ENCODE data around the gene GBF1. TPM values are rescaled to one million over a fixed set of nuclear protein-coding genes. Genes with fewer than 3 reads are reported as not detected.

GBF1 gene
- total RNA-seq, 1 experiment from 2014 or later, result 69.8 TPM

- Mint-ChIP-seq H3K9me3 (ENCODE audit: unreplicated experiment) (no peaks in the 10 kb centered on the region), H3K27me3 (ENCODE audit: insufficient read depth, unreplicated experiment) (peaks cover 2% of the 10 kb centered on the region), H3K4me3 (ENCODE audit: unreplicated experiment) (no peak overlapping the region), H3K36me3 (ENCODE audit: insufficient read depth, unreplicated experiment) (peaks cover 21% of the 10 kb centered on the region), H3K27ac (ENCODE audit: unreplicated experiment) (no peak overlapping the region), H3K4me1 (ENCODE audit: low read depth, unreplicated experiment) (peaks cover 7% of the 10 kb centered on the region)
- ChIA-PET CTCF (interaction anchor here (0.7 kb wide), 1 partner anchor 12 kb away, joined by 3 read pairs; no protein-coding TSS in a partner anchor), POLR2A (no interaction called here)
- TF ChIP-seq CTCF (IDR thresholded peaks at IDR 0.05; ENCODE audit: insufficient read depth in 1 of 2, low read depth in 1 of 2, low read length in 1 of 2, severe bottlenecking in 1 of 2, unreplicated experiment in 1 of 2), result no peak
- Histone ChIP-seq H3K36me3 (ENCODE audit: control insufficient read depth, insufficient read depth, low read length) (no peaks in the 10 kb centered on the region), H3K27me3 (replicated peaks; ENCODE audit: control insufficient read depth, insufficient read depth, low read length) (peaks cover 1% of the 10 kb centered on the region; the same call in 1 of the 2 replicates), H3K4me3 (ENCODE audit: low read depth, low read length) (no peak overlapping the region), H3K4me1 (peaks cover 4% of the 10 kb centered on the region; the same call in 1 of the 2 replicates), H3K9me3 (no peaks in the 10 kb centered on the region)
- intact Hi-C loops (cut with micrococcal nuclease; ENCODE audit: unreplicated experiment), result no loop called here
- no TSS peak for BruUV-seq (replicated peaks)
- no peak for DNase-seq
These were observed 171.0 kb downstream of the GBF1 start for GRCh38 chr10:102416283-102416682.

GRCh38 chr10:102416695-102417094 is 171.4 kb downstream of the GBF1 start:
- Mint-ChIP-seq H3K4me3 (ENCODE audit: unreplicated experiment) (no peak overlapping the region), H3K4me1 (ENCODE audit: low read depth, unreplicated experiment) (peaks cover 7% of the 10 kb centered on the region), H3K9me3 (ENCODE audit: unreplicated experiment) (no peaks in the 10 kb centered on the region), H3K27ac (ENCODE audit: unreplicated experiment) (no peak overlapping the region), H3K27me3 (ENCODE audit: insufficient read depth, unreplicated experiment) (no peaks in the 10 kb centered on the region), H3K36me3 (ENCODE audit: insufficient read depth, unreplicated experiment) (peaks cover 25% of the 10 kb centered on the region)
- no peak for DNase-seq
- Histone ChIP-seq H3K27me3 (replicated peaks; ENCODE audit: control insufficient read depth, insufficient read depth, low read length) (peaks cover 1% of the 10 kb centered on the region; the same call in 1 of the 2 replicates), H3K4me1 (peaks cover 4% of the 10 kb centered on the region; the same call in 1 of the 2 replicates), H3K4me3 (ENCODE audit: low read depth, low read length) (no peak overlapping the region), H3K9me3 (no peaks in the 10 kb centered on the region), H3K36me3 (ENCODE audit: control insufficient read depth, insufficient read depth, low read length) (no peaks in the 10 kb centered on the region)
- ChIA-PET POLR2A (no interaction called here), CTCF (interaction anchor here (0.7 kb wide), 1 partner anchor 12 kb away, joined by 3 read pairs; no protein-coding TSS in a partner anchor)
- TF ChIP-seq CTCF (IDR thresholded peaks at IDR 0.05; ENCODE audit: insufficient read depth in 1 of 2, low read depth in 1 of 2, low read length in 1 of 2, severe bottlenecking in 1 of 2, unreplicated experiment in 1 of 2), result no peak
- no TSS peak for BruUV-seq (replicated peaks)
- intact Hi-C loops (cut with micrococcal nuclease; ENCODE audit: unreplicated experiment), result no loop called here

- 0 out of 2 replicates have a peak, but pooled peaks cover 1% of the 10 kb centered on the region for H3K36me3 ChIP-seq (ENCODE audit: control insufficient read depth, insufficient read depth, low read length)
- H3K4me1 Mint-ChIP-seq (ENCODE audit: low read depth, unreplicated experiment), result peaks cover 7% of the 10 kb centered on the region
- H3K27ac Mint-ChIP-seq (ENCODE audit: unreplicated experiment), result peak within 1 kb of the TSS; percentile 68
- H3K36me3 Mint-ChIP-seq (ENCODE audit: insufficient read depth, unreplicated experiment), result peaks cover 28% of the 10 kb centered on the region
- H3K4me3 ChIP-seq (ENCODE audit: low read depth, low read length), result peak within 1 kb of the TSS; percentile 83
- peaks cover 9% of the 10 kb centered on the region; the same call in 1 of the 2 replicates for H3K4me1 ChIP-seq
- no peaks in the 10 kb centered on the region for H3K27me3 Mint-ChIP-seq (ENCODE audit: insufficient read depth, unreplicated experiment)
- H3K9me3 Mint-ChIP-seq (ENCODE audit: unreplicated experiment), result no peaks in the 10 kb centered on the region
- no peak for TF ChIP-seq CTCF (IDR thresholded peaks at IDR 0.05; ENCODE audit: insufficient read depth in 1 of 2, low read depth in 1 of 2, low read length in 1 of 2, severe bottlenecking in 1 of 2, unreplicated experiment in 1 of 2)
- POLR2A ChIA-PET, result no interaction called here
- peak in 1 of 2 experiments; percentile 33 for DNase-seq
- no peaks in the 10 kb centered on the region for H3K27me3 ChIP-seq (replicated peaks; ENCODE audit: control insufficient read depth, insufficient read depth, low read length)
- no peaks in the 10 kb centered on the region for H3K9me3 ChIP-seq
- CTCF ChIA-PET, result interaction anchor here (1.0 kb wide), 1 partner anchor 249 kb away, joined by 3 read pairs; no protein-coding TSS in a partner anchor
- intact Hi-C loops (cut with micrococcal nuclease; ENCODE audit: unreplicated experiment), result no loop called here
- BruUV-seq (replicated peaks), result no TSS peak
- peak within 1 kb of the TSS; percentile 99 for H3K4me3 Mint-ChIP-seq (ENCODE audit: unreplicated experiment)
These were observed 173.4 kb downstream of the GBF1 start, which contains the start of gene PSD for GRCh38 chr10:102418622-102419268. TSS of gene PSD (minus strand) at chr10:102418785. CDS start at chr10:102417038, 1,747 bp downstream.
